Measurements from ENCODE around the gene TUBAL3. TPM values are rescaled to one million over a fixed set of nuclear protein-coding genes. Genes with fewer than 3 reads are reported as not detected.

The TUBAL3 gene
- total RNA-seq, 1 experiment from 2014 or later = not detected

GRCh38 chr10:5369362-5370158 lies 35.1 kb downstream of the TUBAL3 start:
- H4K5ac ChIP-seq (ENCODE audit: insufficient read length, low read depth, low read length) = no peak overlapping the region
- no peaks in the 10 kb centered on the region for H3K4me1 Mint-ChIP-seq
- 100% methylated on average over 1 of the region's 16 CpGs for WGBS (ENCODE audit: extremely low coverage, insufficient read length, low lambda C conversion rate)
- no peaks in the 10 kb centered on the region for H4K20me1 ChIP-seq (ENCODE audit: control insufficient read depth, insufficient read depth, insufficient read length)
- no peak overlapping the region for H4K8ac ChIP-seq (replicated peaks; ENCODE audit: insufficient read length, low read depth, low read length)
- no peak for DNase-seq
- no peaks in the 10 kb centered on the region for H3K79me1 ChIP-seq (ENCODE audit: insufficient read depth, low read depth, low read length, poor library complexity, severe bottlenecking)
- H3K27ac ChIP-seq (ENCODE audit: insufficient read length, low read depth, low read length) = no peak overlapping the region
- no peak overlapping the region for H2BK20ac ChIP-seq (ENCODE audit: low read depth, low read length, poor library complexity, severe bottlenecking)
- H2BK120ac ChIP-seq (ENCODE audit: low read depth, low read length, poor library complexity, severe bottlenecking) = no peak overlapping the region
- no peak overlapping the region for H2BK15ac ChIP-seq (ENCODE audit: low read depth, low read length)
- H3K56ac ChIP-seq (ENCODE audit: insufficient read length, low read depth, low read length) = no peak overlapping the region
- H3K18ac ChIP-seq (ENCODE audit: insufficient read length, low read depth, low read length) = no peak overlapping the region
- H3K4ac ChIP-seq (ENCODE audit: low read depth, low read length) = no peak overlapping the region
- no peaks in the 10 kb centered on the region for H3K4me1 ChIP-seq (ENCODE audit: insufficient read depth, low read length)
- no peak overlapping the region for H4K91ac ChIP-seq (ENCODE audit: insufficient read length, low read depth, low read length)
- peaks cover 42 to 67% of the 10 kb centered on the region in 2 experiments for H3K9me3 Mint-ChIP-seq
- no peak overlapping the region for H3K4me2 ChIP-seq (ENCODE audit: insufficient read depth, insufficient read length, low read length)
- no peak overlapping the region for H3K23ac ChIP-seq (ENCODE audit: insufficient read length, low read depth, low read length)
- no peak overlapping the region for H2AFZ ChIP-seq (ENCODE audit: low read length)
- H3K27ac Mint-ChIP-seq = no peak overlapping the region; a peak in 1 of 7 replicates
- H3K27me3 ChIP-seq (ENCODE audit: insufficient read depth, low read length) = no peaks in the 10 kb centered on the region
- H3K14ac ChIP-seq (ENCODE audit: insufficient read depth, low read length) = no peak overlapping the region
- H3K27me3 Mint-ChIP-seq (ENCODE audit: low read depth) = peaks cover 3% of the 10 kb centered on the region; the same call in 1 of the 2 replicates
- H3K9ac ChIP-seq (ENCODE audit: extremely low read depth, insufficient read length, low read length) = no peak overlapping the region
- no peaks in the 10 kb centered on the region for H3K79me2 ChIP-seq (ENCODE audit: insufficient read depth, low read length)
- H3K9me3 ChIP-seq (ENCODE audit: control insufficient read depth, low read depth, low read length) = no peaks in the 10 kb centered on the region
- H3K4me3 Mint-ChIP-seq = no peak overlapping the region
- TF ChIP-seq CTCF (conservative IDR thresholded peaks at IDR 0.05) = no peak
- H3K36me3 Mint-ChIP-seq (ENCODE audit: insufficient read depth in 1 of 3, low read depth in 3 of 3) = peaks cover 9 to 20% (median 9%) of the 10 kb centered on the region in 3 experiments; a peak in 6 of 7 replicates
- no peak overlapping the region for H2BK12ac ChIP-seq (ENCODE audit: insufficient read length, low read depth, low read length)
- H3K23me2 ChIP-seq (ENCODE audit: insufficient read length, low read depth, low read length, poor library complexity, severe bottlenecking) = no peaks in the 10 kb centered on the region
- no peak overlapping the region for H3T11ph ChIP-seq (ENCODE audit: low read length)
- H2AK5ac ChIP-seq (ENCODE audit: insufficient read length, low read length) = no peak overlapping the region
- no peak overlapping the region for H2BK5ac ChIP-seq (ENCODE audit: insufficient read length, low read length)
